HPDE6-E6E7 (cell line): ENCODE data around the gene COL20A1.
"Not testable (repeated sequence)": the region's sequence is repeated elsewhere in the genome, so short reads cannot be mapped to it uniquely, and the experiment has no call there.

Experiments used
- DNase-seq: peaks from one replicate; pipeline ENCODE4 v3.0.0; 2011; ENCODE audit warnings: missing footprints; ENCODE audit errors: extremely low spot score

Gene COL20A1

GRCh38 chr20:63376283-63377250, 83.6 kb downstream of the COL20A1 start:
- DNase-seq = no peak

DNA sequence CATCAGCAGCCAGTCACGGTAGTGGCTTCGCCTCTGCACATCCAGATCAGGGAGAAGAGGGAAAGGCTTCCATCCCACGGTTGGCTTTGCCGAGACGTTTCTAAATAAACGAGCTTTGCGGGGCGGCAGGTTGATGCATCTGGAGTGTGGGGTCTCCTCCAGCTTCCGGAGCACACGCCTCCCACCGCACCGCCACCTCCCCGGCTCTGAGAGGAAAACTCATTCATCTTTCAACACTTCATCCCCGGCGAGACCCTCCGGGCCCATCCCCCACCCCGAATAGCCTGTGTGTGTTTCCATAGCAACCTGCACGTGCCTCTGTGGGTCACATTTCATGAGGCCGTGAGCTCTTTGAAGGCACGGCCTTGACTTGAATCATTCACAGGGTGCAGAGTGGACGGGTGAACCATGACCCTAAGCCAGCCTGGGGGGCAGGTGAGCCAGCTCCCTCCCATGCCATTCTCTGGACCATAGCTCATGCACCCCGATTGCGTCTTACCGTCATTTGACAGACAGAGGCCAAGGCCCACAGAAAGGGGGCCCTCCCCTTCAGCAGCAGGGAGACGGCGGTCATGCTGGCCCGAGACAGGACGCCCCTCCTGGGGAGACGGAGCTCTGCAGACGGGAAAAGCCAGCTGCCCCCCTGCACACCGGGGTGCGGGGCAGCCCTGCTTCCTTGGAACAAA, 84.4 kb downstream of the COL20A1 start:
- no peak for DNase-seq

DNA sequence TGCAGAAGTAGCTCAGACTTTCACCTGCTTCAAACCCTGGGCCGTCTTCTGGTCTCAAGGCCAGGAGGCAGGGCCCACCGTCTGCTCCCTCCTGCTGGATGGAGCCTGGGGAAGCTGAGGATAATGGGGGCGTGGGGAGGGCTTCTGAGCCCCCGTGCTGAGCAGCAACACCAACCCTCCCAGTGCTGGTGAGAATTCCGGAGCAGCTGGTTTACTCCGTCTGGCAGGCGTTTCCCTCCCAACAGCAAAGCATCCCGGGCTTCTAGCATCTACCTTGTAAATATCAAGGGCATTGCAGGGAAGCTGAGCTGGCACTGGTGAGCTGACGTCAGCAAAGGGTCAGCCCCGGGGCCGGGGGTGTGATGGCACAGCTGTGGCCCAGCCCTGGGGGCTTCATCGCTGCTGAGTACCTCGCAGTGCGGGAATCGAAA, 85.0 kb downstream of the COL20A1 start:
- DNase-seq = no peak

DNA sequence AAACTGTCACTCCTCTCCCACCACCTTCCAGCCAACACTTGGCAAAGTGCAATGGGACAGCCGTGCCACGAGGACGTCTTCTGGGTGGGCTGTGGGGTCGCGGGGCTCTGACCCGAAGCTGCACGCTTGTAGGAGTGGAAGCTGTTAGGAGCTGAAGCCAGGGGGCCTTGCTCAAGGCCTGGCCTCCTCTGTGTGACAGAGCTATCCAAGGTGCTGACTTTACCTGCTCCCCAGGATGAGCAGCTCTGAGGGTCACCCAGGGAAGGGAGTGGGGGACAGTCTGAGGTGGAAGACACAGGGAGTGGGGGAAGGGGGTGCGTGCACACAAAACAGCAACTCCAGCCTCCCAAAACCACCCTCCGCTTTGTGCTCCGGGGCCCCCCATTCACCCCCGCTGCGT, 85.6 kb downstream of the COL20A1 start:
- DNase-seq = no peak

- DNase-seq = no peak
Observed at GRCh38 chr20:63379296-63379695, 86.3 kb downstream of the COL20A1 start.

- DNase-seq = not testable (repeated sequence)
Observed at GRCh38 chr20:63379872-63380271, 86.9 kb downstream of the COL20A1 start.

- DNase-seq = no peak
Observed at GRCh38 chr20:63380346-63380870, 87.4 kb downstream of the COL20A1 start.

- DNase-seq = peak; percentile 43
Observed at GRCh38 chr20:63381781-63382431, 88.9 kb downstream of the COL20A1 start.

DNA sequence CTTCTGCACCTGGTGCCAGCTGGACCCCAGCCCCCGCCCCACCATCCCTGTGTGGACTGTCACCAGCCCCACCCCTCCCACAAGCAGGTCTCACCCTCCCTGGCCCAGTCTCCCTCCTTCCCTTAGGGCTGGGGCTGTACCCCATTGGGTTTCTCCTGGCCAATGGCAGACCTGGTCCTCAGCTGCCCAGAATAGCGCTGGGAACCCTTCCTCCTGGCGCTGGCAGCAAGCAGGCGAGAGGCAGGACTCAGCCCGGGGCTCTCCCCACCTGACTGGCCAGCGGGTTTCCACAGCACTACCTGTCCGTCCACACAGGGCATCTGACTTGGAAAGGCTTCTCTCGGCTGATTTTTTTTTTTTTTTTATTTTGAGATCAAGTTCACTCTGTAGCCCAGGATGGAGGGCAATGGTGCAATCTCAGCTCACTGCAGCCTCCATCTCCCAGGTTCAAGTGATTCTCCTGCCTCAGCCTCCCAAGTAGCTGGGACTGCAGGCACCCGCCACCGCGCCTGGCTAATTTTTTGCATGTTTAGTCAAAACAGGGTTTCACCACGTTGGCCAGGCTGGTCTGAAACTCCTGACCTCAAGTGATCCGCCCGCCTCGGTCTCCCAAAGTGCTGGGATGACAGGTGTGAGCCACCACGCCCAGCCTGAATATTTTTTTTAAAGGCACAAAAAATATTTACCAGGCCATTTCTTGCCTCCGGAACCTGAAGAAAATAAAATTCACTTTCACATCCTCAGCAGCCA, 89.7 kb downstream of the COL20A1 start:
- DNase-seq = no peak

DNA sequence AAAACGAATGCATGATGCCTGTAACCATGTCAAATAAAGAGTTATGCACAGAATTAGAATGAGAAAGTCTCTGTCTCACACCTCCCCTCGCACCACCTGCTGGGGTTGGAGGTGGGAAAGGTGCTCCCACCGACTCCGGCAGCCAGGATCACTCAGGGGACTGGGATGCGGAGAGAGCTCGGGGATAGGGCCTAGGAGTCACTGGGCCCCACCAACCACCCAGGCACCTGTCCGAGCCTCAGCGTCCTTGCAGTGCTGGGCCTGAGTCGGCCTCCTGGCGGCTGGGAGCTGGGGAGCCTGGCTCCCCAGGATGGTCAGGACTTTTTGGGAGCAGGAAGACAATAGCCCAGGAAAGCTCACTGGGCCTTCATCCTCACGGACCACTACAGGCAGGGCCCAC, 90.6 kb downstream of the COL20A1 start:
- no peak for DNase-seq

DNA sequence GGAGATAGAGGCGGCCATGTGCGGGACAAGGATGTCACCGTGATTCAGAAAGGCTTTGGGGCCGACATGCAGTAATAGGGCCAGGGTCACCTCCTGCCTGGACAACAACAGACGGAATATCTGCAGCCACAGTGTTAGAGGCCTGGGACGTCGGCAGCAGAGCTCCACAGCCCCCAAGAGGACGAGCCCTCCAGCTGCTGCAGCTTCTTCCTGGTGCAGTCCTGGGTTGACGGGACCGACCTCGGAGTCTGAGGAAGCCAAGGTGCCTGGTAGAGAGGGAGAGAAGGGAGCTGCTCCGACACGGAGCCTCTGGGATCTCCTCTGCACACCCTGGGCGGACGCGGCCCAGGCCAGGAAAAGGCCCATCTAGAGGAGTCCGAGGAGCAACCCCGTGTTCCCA, 91.3 kb downstream of the COL20A1 start:
- no peak for DNase-seq
